Kidney glomerular epithelial cell (primary cell): Measurements from ENCODE around the gene PIN4.
"Not testable (repeated sequence)": the region's sequence is repeated elsewhere in the genome, so short reads cannot be mapped to it uniquely, and the experiment has no call there.

ENCODE experiments used
- DNase-seq: peaks from one replicate; lab custom pipeline; 2025; lab: John Stamatoyannopoulos, UW

PIN4 gene

GRCh38 chrX:72181178-72182125, at the start of gene PIN4:
Gene PIN4 (plus strand): TSS chrX:72181757. CDS start chrX:72181786, 29 bp downstream.
- peak; percentile 79 for DNase-seq

GRCh38 chrX:72132456-72132855, 49.1 kb upstream of the PIN4 start:
- no peak for DNase-seq

DNA sequence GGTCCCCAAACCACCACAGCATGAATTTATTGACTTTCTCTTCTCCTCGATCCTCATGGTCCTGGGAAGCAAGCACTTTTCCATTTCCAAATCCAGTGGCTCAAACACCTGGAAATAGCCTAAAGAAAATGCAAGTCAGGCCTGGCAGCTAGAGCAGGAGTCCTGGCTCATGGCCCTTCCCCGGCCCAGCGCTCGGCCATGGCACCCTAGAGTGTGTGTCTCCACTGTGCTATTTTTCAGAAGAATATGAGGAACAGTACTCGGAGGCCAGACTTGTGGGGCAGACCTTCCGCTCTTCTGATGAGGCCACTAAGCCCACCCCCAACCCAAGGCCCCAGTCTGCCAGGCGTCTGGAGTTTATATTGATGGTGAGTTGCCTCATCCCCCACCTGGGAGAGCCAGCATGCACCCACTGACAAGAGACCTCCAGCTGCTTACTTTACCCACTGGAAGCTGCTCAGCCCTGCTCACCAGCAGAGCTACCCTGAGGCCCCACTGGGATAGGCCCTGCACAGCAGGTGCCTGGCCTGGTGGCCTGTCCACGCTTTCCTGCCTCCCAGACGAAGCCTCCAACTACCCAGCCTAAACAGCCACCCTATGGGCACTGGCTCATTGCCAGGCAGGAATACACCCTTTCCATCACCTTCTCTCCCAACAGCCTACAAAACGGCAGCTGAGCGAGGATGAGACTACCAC, 47.6 kb upstream of the PIN4 start:
- DNase-seq = no peak

- no peak for DNase-seq
Measured at GRCh38 chrX:72137846-72138495, 43.6 kb upstream of the PIN4 start.

- DNase-seq = no peak
Measured at GRCh38 chrX:72139538-72139937, 42.0 kb upstream of the PIN4 start.

GRCh38 chrX:72141372-72142004, 40.1 kb upstream of the PIN4 start:
- DNase-seq = no peak

DNA sequence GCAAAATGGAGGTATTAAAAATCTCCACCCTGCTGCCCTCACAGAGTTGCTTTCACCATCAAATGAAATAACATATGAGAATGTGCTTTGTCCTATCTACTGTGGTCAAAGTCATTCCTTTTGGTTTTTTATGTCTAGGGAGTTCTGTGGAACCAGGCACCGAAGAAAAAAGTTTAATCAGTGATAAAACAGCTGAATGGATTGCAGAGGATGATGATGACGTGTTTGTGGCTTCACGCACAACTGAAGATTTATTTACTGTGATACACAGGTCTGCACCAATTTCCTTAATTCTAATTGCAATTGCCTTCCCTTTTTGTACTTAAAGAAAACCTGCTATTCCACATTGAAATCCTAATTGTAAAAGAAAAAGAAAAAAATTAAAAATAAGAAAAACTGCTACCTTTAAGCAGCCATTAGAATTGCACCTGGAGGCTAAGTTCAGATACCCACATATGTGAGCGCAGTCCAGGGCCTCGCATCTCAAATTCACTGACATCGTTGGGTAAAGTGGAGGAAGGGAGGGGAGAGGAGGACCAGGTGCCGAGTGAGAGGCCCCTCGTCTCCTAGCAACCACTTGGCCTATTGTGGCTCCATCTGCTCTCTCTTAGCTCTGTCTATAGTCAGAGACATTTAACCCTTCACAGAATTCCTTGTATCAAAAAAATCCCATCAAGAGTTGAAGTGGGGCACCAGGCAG, 39.3 kb upstream of the PIN4 start:
- DNase-seq = no peak

DNA sequence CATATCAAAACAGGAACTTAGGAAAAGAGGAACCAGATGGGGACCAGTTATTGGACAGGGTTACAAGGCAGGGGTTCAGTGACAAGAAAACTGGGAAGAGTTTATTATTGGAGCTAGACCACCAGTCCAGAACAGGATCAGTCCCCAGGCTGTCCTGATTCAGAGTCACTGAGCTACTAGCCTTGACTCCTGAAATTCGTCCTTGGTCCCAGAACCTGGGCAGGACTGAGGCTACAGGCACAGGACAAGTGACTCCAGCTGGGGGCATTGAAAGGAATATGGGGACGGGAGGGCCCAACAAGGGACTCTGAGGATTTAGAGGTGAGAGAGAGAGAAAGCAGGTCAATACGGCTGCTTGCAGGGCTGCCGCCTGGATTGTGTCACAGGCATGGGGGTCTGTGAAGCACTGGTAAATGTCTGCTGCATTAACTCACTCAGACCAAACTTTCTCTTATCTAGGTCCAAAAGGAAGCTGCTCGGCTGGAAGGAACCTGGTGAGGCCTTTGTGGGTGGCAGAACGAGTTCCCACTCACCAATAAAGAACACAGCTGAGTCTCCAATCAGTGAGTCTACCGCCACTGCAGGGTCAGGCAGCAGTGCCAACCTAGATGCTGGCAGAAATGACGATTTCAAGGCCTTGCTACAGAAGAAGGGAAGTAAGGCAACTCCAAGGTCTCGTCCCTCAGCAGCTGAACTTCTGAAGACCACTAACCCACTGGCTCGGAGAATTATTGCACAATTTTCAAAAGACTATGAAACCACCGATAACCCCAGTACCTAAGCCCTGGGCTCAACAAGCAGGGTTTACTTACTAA, 38.6 kb upstream of the PIN4 start:
- no peak for DNase-seq

- DNase-seq = no peak
Measured at GRCh38 chrX:72143609-72143907, 38.0 kb upstream of the PIN4 start.

DNA sequence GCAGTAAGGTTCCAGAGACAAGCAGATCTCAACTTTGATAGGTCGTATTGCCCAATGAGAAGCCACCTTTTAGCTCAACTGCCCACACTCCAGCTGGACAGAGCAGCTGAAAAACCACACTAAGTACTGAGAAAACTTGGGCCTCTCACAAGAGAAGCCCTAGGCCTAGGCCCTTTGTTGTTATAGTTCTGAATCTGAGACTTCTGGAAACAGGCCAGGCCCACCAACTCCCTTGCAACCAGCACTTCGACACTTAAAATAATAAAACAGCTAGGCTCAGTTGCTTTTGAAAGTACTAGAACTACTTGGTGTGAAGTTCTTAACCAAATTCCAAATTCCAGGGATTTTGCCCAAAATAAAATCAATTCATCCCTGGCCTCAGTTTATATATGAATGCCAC, 36.4 kb upstream of the PIN4 start:
- DNase-seq = no peak

DNA sequence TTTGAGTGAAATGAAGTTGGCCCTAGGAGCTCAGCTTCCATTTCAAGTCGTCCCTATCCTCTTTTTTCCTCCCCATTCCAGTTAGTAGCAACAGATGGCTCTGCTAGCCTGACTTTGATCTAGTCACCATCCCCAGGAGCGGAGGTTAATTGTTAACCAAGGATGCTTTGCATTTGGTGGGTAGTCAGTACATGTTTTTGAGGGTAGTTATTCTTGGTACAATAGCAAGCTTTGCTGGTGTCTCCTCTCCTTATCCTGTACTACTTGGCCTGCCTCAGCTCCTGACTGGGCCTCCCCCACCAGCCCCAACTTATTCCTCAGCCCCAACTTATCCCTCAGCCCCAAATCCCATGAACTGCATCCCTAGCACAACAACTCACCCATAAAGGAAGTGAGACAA, 35.0 kb upstream of the PIN4 start:
- no peak for DNase-seq

GRCh38 chrX:72158773-72159172, 22.8 kb upstream of the PIN4 start:
- DNase-seq = no peak

DNA sequence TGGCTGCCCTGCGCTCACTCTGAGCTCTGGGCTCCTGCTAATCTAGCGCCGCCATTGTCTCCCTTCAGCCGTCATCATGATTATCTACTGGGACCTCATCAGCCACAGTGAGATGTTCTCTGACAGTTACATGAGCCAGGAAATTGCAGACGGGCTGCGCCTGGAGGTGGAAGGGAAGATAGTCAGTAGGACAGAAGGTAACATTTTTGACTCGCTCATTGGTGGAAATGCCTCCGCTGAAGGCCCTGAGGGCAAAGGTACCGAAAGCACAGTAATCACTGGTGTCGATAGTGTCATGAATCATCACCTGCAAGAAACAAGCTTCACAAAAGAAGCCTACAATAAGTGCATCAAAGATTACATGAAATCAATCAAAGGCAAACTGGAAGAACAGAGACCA, 21.8 kb upstream of the PIN4 start:
- no peak for DNase-seq

- no peak for DNase-seq
Measured at GRCh38 chrX:72165551-72165950, 16.0 kb upstream of the PIN4 start.

GRCh38 chrX:72169008-72169728, 12.4 kb upstream of the PIN4 start:
- no peak for DNase-seq

DNA sequence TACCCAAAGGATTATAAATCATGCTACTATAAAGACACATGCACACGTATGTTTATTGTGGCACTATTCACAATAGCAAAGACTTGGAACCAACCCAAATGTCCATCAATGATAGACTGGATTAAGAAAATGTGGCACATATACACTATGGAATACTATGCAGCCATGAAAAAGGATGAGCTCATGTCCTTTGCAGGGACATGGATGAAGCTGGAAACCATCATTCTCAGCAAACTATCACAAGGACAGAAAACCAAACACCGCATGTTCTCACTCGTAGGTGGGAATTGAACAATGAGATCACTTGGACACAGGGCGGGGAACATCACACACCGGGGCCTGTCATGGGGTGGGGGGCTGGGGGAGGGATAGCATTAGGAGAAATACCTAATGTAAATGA, 5.3 kb upstream of the PIN4 start:
- DNase-seq = not testable (repeated sequence)

DNA sequence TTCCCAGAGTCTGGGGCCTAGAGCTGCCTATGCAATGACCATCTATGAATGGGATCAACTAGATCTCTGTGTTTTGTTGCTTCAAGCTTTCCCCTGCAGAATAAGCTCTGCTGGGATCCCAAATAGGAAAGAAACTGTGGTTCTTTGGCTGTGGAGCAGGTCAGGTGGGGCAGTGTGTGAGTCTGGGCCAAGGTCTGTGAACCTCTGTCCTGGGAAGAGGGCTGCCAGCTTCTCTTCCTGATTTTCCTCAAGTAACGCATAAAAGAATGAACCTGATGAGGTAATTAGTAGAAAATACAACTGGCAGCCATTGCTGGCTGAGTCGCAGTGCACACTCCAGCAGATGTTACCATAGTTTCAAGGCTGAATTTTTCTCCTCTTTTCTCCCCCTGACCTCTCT, 4.6 kb upstream of the PIN4 start:
- DNase-seq = no peak

DNA sequence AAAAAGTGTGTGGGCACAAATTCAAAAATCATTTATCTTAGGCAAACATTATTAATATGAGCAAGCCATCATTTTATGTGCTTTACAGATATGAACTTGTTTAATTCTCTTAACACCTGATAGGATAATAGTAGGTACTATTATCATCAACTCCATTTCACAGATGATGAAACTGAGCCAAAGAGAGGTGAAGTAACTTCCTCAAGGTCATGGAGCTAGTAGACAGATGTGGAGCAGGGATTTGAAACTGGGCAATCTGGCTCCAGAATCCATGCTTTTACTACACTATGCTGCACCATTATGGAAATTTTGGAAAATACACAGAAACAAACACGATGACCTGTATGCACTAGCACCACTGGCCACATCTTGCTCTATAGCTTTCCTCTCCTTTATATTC, 1.0 kb upstream of the PIN4 start:
- DNase-seq = no peak

- DNase-seq = no peak
Measured at GRCh38 chrX:72182924-72183323, 1.4 kb downstream of the PIN4 start.

GRCh38 chrX:72201836-72202536, 20.4 kb downstream of the PIN4 start:
- peak; percentile 0 for DNase-seq
